NCI-H2196 (cell line): Measurements from ENCODE around the gene ELFN1.

Source experiments
- DNase-seq: peaks from one replicate; lab custom pipeline; 2025; ENCODE audit not compliant: unreplicated experiment; lab: John Stamatoyannopoulos, UW

Gene ELFN1

GRCh38 chr7:1724118-1724910, 54.2 kb downstream of the ELFN1 start:
- no peak for DNase-seq

- peak; percentile 97 for DNase-seq
These were observed 55.2 kb downstream of the ELFN1 start for GRCh38 chr7:1725199-1725690.

- DNase-seq = no peak
These were observed 55.9 kb downstream of the ELFN1 start for GRCh38 chr7:1725766-1726630.

GRCh38 chr7:1727079-1727478, 57.0 kb downstream of the ELFN1 start:
- no peak for DNase-seq

GRCh38 chr7:1727812-1728570, 57.9 kb downstream of the ELFN1 start:
- DNase-seq = no peak

- no peak for DNase-seq
These were observed 59.1 kb downstream of the ELFN1 start for GRCh38 chr7:1729183-1729582.

- no peak for DNase-seq
These were observed 59.7 kb downstream of the ELFN1 start for GRCh38 chr7:1729773-1730172.

GRCh38 chr7:1732072-1732471, 62.0 kb downstream of the ELFN1 start:
- DNase-seq = no peak

GRCh38 chr7:1732645-1733044, 62.6 kb downstream of the ELFN1 start:
- no peak for DNase-seq

- DNase-seq = no peak
These were observed 63.3 kb downstream of the ELFN1 start for GRCh38 chr7:1733206-1733907.

GRCh38 chr7:1733908-1734730, 64.0 kb downstream of the ELFN1 start:
- no peak for DNase-seq

GRCh38 chr7:1735262-1735661, 65.2 kb downstream of the ELFN1 start:
- no peak for DNase-seq

GRCh38 chr7:1735806-1736483, 65.9 kb downstream of the ELFN1 start:
- DNase-seq = no peak

GRCh38 chr7:1736484-1736817, 66.4 kb downstream of the ELFN1 start:
- no peak for DNase-seq

GRCh38 chr7:1736830-1737229, 66.8 kb downstream of the ELFN1 start:
- DNase-seq = no peak

- no peak for DNase-seq
These were observed 67.4 kb downstream of the ELFN1 start for GRCh38 chr7:1737523-1737922.

GRCh38 chr7:1737956-1738355, 67.9 kb downstream of the ELFN1 start:
- DNase-seq = no peak

GRCh38 chr7:1738511-1738910, 68.4 kb downstream of the ELFN1 start:
- no peak for DNase-seq

GRCh38 chr7:1738956-1739355, 68.9 kb downstream of the ELFN1 start:
- no peak for DNase-seq
